Urinary bladder (tissue), 4 donors: ENCODE data around the gene HPD. TPM values are rescaled to one million over a fixed set of nuclear protein-coding genes. Genes with fewer than 3 reads are reported as not detected.
A peak's percentile ranks its signal among the peaks of the same experiment; 100 is the strongest.
"Not testable (repeated sequence)": the region's sequence is repeated elsewhere in the genome, so short reads cannot be mapped to it uniquely, and the experiment has no call there.

ENCODE experiments used
- DNase-seq: peaks from one replicate; pipeline ENCODE4 v3.0.0-alpha.2; 2015; ENCODE audit errors: extremely low spot score
- H3K27ac ChIP-seq: one replicate; pipeline ENCODE4 v1.5.1; 2013; ENCODE audit warnings: low read depth, mild to moderate bottlenecking, moderate library complexity
- H3K36me3 ChIP-seq: one replicate; pipeline ENCODE4 v1.6.1; 2013; ENCODE audit warnings: mild to moderate bottlenecking, moderate library complexity; ENCODE audit not compliant: insufficient read depth
- H3K4me1 ChIP-seq: one replicate; pipeline ENCODE4 v1.6.1; 2013; ENCODE audit warnings: mild to moderate bottlenecking, moderate library complexity; ENCODE audit not compliant: insufficient read depth
- H3K4me3 ChIP-seq: one replicate; pipeline ENCODE4 v1.5.1; 2013; ENCODE audit warnings: low read depth, low read length
- WGBS: extraction: QIAGEN DNeasy Blood & Tissue Kit; methylation state at CpG from one replicate; pipeline ENCODE4 v1.1.7; 2013; 5-methylcytosine and 5-hydroxymethylcytosine counted together
- polyA plus RNA-seq: library from polyadenylated mRNA; stranded (reverse); fragments of 200-250 nt; gene quantifications from one replicate; pipeline ENCODE4 v1.2.3, GENCODE V29; 2013
- total RNA-seq: library from RNA; depleted of rRNA; stranded (reverse); fragments of >200 nt; gene quantifications from one replicate; pipeline ENCODE4 v1.2.3, GENCODE V29; 2014
- donor health status: healthy with polysubstance abuse.
- donor health status: healthy.

HPD gene
- total and polyA plus RNA-seq, 2 donors = 4.0 TPM; not detected in 1

DNA sequence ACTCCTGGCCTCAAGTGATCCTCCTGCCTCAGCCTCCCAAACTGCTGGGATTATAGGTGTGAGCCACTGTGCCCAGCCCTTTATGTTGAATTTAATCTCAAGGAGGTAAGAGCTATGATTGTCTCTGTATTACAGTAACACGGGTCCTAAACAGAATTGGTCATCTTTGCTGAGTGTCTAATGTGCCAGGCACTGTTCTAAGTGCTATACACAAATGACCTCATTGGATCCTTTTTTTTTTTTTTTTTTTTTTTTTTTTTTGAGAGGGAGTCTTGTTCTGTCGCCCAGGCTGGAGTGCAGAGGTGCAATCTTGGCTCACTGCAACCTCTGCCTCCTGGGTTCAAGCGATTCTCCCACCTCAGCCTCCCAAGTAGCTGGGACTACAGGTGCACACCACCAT, 6.3 kb downstream of the HPD start:
- whole genome bisulfite sequencing = 75% methylated on average over 3 of the region's 3 CpGs
- H3K4me1 ChIP-seq, DNase-seq, H3K4me3 ChIP-seq, H3K36me3 ChIP-seq, H3K27ac ChIP-seq: not testable (repeated sequence)

DNA sequence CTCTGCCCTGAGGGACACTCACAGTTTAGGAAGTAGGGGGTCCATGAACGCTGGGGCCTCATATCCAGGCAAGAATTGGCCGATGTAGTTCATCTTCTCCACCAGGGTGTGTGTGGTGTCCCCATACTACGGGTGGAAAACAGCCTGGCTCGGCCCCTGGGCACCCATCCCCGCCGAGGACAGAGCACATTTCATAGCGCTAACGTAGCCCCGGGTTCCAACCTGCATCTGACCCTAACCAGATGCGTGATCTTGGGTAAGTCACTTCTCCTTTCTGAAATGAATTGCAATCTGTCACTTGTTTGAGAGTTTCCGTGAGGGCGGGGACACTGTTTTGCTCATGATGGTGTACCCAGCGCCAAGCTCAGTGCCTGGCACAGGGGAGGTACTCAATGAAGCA, 9.0 kb downstream of the HPD start:
- WGBS = 81% methylated on average over 13 of the region's 13 CpGs
- Histone ChIP-seq H3K36me3 (no peaks in the 10 kb centered on the region), H3K4me3 (no peak overlapping the region), H3K4me1 (no peaks in the 10 kb centered on the region), H3K27ac (no peak overlapping the region)
- no peak for DNase-seq

DNA sequence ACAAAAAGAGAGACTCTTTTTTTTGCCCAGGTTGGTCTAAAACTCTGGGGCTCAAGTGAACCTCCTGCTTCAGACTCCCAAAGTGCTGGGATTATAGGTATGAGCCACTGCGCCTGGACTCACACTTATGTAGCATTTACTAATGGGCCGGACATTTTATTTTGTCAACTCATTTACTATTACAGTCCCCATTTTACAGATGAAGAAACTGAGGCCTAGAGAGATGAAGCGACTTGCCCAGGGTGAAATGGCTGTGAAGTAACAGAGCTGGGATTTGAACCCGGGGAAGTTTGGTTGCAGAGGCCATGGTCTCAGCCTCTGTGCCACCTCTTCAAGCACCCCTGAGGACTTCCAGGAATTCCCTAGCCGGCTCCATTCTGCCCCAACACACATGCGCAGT, 9.4 kb downstream of the HPD start:
- no peak overlapping the region for H3K4me3 ChIP-seq
- H3K4me1 ChIP-seq = no peaks in the 10 kb centered on the region
- H3K27ac ChIP-seq = no peak overlapping the region
- H3K36me3 ChIP-seq = no peaks in the 10 kb centered on the region
- 95% methylated on average over 6 of the region's 6 CpGs for WGBS
- DNase-seq = no peak

DNA sequence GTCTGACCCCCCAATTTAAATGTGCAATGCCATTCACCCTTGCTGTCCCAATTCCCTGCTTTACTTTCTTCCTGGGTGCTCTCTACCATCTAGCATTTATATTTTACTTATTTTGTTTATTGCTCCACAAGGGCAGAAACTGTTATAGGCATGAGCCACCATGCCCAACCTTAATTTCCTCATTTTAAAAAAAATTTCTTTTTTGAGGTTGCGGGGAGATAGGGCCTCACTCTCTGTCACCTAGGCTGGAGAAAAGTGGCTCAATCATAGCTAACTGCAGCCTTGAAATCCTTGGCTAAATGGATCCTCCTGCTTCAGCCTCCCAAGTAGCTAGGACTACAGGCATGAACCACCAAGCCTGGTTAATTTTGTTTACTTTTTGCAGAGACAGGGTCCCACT, 13.0 kb downstream of the HPD start:
- no peak for DNase-seq
- WGBS = 93% methylated on average over 1 of the region's 1 CpG
- no peaks in the 10 kb centered on the region for H3K36me3 ChIP-seq
- no peak overlapping the region for H3K27ac ChIP-seq
- no peaks in the 10 kb centered on the region for H3K4me1 ChIP-seq
- H3K4me3 ChIP-seq = no peak overlapping the region

DNA sequence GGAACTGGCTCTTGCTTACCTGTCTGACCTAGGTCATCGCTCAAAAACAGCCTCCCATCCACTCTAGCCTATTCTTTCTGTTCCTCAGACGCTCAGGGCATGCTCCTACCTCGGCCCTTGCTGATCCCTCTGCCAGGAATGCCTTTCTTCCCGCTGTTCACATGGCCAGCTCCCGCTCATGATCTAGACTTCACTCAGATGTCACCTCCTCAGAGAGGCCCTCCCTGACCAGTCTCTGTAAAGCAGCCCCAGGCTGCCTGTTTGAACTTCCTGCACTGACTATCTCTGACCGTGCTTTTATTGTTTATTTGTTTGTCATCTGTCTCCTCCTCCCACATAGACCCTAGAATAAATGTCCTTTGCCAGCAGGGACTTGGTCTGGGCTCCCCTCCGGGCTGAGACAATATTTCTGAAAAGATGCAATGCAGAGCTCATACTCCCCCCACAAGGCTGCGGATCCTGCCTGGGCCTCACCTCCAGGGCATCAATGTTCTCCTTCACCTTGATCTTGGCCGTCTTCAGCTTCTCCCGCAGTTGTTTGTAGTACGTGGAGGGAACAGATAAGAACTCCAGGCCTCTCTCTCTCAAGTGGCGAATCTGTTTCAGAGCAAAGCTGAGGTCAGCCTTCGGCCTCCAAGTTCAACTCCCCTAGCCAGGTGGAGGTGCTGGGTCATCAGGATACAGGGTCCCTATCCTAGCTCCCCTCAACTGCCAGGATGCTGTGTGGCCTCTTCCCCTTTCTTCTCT, 15.2 kb downstream of the HPD start:
- WGBS = 59% methylated on average over 13 of the region's 13 CpGs
- Histone ChIP-seq H3K27ac (no peak overlapping the region), H3K4me1 (no peaks in the 10 kb centered on the region), H3K4me3 (no peak overlapping the region), H3K36me3 (no peaks in the 10 kb centered on the region)
- no peak for DNase-seq

DNA sequence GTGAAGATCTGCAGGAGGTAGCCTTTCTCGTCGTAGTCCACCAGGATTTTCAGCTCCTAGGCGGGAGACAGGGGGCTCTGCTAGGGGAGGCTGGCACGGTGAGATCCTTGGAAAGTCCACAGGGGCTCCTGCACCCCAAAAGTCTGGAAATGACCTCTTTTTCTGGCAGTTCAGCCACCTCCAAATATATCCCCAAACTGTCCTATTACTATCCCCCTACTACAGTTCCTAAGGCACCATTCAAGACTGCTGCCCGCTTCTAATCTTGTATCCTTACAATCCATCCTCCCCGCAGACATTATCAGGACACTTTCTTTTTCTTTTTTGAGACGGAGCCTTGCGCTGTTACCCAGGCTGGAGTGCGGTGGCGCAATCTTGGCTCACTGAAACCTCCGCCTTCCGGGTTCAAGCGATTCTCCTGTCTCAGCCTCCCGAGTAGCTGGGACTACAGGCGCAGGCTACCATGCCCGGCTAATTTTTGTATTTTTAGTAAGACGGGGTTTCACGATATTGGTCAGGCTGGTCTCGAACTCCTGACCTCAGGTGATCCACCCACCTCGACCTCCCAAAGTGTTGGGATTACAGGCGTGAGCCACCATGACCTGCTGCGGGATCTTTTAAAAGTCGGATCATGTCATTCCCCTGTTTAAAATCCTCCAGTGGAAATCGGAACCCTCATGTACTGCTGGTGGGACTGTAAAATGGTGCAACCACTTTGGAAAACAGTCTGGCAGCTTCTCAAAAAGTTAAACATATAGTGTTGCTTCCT, 18.5 kb downstream of the HPD start:
- H3K4me1 ChIP-seq = no peaks in the 10 kb centered on the region
- H3K4me3 ChIP-seq = peak overlapping the region; percentile 47
- no peak for DNase-seq
- 78% methylated on average over 24 of the region's 24 CpGs for WGBS
- no peaks in the 10 kb centered on the region for H3K36me3 ChIP-seq
- H3K27ac ChIP-seq = no peak overlapping the region

DNA sequence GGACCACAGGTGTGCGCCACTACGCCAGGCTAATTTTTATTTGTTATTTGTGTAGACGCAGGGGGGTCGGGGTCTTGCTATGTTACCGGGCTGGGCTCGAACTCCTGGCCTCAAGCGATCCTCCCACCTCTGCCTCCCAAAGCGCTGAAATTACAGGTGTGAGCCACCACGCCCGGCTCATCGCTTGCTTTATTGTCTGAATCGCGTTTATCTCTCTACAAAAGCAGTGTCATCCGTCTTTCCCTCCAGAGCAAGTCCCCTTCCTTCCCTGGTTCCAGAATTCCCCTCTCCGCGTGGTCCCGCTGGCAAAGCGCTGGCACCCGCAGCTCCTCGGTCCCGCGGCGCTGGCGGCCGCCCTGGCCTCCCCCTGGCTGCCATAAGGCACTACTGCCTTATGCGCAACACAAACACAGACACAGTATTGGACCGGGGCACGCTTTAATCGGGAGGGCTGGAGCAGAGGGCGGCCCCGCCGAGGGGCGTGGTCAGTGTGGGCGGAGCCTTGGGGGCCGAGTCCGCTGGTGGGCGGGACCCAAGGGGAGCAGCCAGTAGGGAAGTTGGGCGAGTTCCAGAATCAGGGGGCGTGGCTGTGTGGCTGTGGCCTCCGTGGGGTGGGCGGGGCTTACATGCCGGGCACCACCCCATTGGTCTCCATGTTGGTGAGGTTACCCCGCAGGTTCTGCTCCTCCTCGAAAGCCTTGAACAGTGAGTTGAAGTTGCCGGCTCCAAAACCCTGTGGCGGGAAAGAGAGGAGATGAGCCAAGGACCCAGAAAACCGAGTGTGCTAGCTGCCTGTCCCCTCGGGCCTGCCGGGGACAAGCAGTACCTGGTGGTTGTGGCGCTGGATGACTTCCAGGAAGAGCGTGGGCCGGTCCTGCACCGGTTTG, 19.3 kb downstream of the HPD start:
- no peaks in the 10 kb centered on the region for H3K36me3 ChIP-seq
- 11% methylated on average over 53 of the region's 53 CpGs for WGBS
- H3K27ac ChIP-seq = no peak overlapping the region
- H3K4me3 ChIP-seq = peak overlapping the region; percentile 47
- DNase-seq = peak; percentile 89
- no peaks in the 10 kb centered on the region for H3K4me1 ChIP-seq

DNA sequence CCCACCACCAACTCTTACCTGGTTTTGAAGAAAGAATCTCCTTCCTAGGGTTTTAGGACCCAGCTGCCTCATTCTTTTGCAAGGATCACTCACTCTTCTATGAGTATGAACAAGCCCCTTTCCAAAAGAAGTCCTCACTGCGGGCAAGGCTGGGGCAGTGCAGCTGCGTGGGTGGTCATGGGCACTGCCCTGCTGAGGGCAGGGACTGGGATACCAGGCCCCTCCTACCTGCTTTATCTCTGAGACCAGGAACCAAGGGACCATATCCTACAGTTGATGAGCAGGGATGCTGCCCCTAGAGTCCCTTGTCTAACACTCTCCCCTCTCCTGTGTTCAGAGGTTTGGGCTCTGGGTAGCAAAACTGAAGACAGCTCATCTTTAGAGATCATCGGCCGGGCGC, 20.5 kb downstream of the HPD start:
- Histone ChIP-seq H3K4me1 (no peaks in the 10 kb centered on the region), H3K27ac (no peak overlapping the region), H3K36me3 (no peaks in the 10 kb centered on the region), H3K4me3 (no peak overlapping the region)
- no peak for DNase-seq
- WGBS = 93% methylated on average over 5 of the region's 5 CpGs

DNA sequence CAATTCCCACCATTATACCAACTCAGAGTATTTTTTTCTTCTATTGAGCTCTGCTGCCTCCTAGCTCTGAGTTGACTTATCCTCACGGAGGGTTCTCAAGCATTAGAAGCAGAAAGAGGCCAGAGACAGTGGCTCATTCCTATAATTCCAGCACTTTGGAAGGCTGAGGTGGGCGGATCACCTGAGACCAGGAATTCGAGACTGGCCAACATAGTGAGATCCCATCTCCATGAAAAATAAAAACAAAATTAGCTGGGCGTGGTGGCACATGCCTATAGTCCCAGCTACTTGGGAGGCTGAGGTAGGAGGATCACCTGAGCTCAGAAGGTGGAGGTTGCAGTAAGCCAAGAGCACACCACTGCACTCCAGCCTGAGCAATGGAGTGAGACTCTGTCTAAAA, 21.0 kb downstream of the HPD start:
- H3K36me3 ChIP-seq = no peaks in the 10 kb centered on the region
- no peak overlapping the region for H3K27ac ChIP-seq
- 84% methylated on average over 4 of the region's 4 CpGs for WGBS
- no peak for DNase-seq
- no peak overlapping the region for H3K4me3 ChIP-seq
- H3K4me1 ChIP-seq = no peaks in the 10 kb centered on the region

DNA sequence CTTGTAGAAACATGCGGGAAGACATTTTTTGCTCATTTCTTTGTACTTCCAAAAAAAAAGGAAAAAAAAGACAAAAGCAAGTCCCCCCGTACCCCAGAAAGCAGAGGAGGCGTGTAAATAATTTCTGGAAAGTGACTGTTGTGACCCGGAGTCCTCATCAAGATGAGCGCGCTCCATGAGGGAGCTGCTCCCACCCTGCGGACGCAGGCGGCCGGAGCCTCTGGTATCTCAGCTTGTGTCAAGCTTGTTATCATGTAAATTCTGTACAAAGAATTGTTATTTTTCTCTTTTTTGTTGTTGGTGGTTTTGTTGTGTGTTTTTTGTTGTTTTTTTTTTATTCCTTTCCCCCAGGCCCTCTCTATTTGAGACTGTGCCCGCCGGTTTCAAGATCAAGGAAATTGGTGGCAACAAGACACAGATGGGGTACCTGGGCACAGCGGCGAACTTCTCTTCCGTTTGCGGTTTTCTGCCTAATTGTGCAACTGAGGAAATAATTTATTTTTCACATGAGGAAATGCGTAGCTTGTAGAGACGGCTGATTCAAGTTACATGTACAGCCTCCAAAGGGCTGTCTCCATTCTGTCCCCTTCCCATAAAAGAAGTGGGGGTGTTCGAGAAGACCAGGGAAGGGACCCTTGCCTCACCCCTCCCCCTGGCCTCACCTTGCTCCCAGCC, 27.0 kb downstream of the HPD start:
- no peaks in the 10 kb centered on the region for H3K4me1 ChIP-seq
- peaks cover 10% of the 10 kb centered on the region for H3K36me3 ChIP-seq
- WGBS = 90% methylated on average over 19 of the region's 19 CpGs
- no peak overlapping the region for H3K4me3 ChIP-seq
- DNase-seq = no peak
- no peak overlapping the region for H3K27ac ChIP-seq

DNA sequence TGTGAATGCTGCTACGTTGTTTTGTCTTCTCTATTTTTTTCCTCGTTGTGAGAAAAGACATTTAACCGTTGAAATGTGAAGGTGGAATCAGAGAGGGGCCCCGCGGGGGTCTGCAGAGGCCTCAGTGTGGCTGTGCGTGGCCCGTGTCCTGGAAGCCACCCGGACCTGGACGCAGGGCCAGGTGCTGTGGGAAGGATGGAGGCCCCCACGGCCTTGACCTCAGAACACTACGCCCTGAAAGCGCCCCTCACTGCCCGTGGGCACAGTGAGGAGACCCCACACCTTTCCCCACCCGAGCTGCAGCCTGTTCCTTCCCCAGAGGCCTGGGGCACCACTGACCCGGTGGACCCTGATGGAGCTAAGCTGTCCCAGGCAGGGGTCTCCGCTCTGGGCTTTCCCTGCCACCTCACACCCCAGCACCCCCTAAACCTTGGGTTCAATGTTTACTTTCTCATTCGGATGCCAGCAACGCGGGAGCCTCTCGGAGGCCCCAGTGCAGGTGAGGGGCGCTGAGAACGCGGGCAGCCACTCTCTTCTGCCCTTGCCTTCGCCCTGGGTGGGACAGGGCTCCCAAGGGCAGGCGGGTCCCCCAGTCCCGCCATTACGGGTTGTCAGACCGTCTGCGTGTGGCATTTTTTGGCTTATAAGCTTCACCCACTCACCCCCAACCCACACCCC, 27.9 kb downstream of the HPD start:
- WGBS = 89% methylated on average over 29 of the region's 29 CpGs
- Histone ChIP-seq H3K4me3 (no peak overlapping the region), H3K36me3 (peaks cover 10% of the 10 kb centered on the region)

DNA sequence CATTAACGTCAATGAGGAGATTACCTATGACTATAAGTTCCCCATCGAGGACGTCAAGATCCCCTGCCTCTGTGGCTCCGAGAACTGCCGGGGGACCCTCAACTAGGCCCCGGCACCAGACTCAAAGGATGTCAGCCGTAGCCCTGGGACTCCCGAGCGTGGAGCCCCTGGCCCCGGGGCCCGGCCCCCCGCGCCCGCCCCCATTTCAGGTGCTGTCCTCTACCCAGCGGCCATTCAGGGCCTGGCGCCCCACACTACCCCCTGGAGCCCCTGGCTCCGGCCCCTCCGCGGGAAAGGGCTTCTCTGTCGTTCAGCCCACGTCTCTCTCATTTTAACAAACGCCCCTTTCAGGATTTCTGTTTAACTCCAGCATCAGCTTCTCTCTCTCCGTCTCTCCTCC, 28.5 kb downstream of the HPD start:
- 89% methylated on average over 23 of the region's 23 CpGs for WGBS
- Histone ChIP-seq H3K36me3 (peaks cover 10% of the 10 kb centered on the region), H3K4me3 (no peak overlapping the region), H3K27ac (no peak overlapping the region), H3K4me1 (no peaks in the 10 kb centered on the region)
- no peak for DNase-seq

More for the DNA sequence above, 27.9 kb downstream of the HPD start:
- H3K4me1 ChIP-seq = no peaks in the 10 kb centered on the region
- no peak overlapping the region for H3K27ac ChIP-seq
- DNase-seq = no peak
